H9 (cell line): ENCODE data around the gene ANKRD13D. TPM values are rescaled to one million over a fixed set of nuclear protein-coding genes. Genes with fewer than 3 reads are reported as not detected.

Source experiments
- DNase-seq: peaks from one replicate; pipeline ENCODE4 v3.0.0-alpha.2; 2017
- H2AFZ ChIP-seq: one replicate; pipeline ENCODE4 v1.6.1; 2013; ENCODE audit warnings: mild to moderate bottlenecking, low read length, control low read depth, moderate library complexity
- H2AK5ac ChIP-seq: 2 replicates; pipeline ENCODE4 v1.6.1; 2013; ENCODE audit warnings: low read length, control low read depth, mixed read lengths; ENCODE audit not compliant: insufficient read length
- H2BK120ac ChIP-seq: one replicate; pipeline ENCODE4 v1.6.1; 2013; ENCODE audit warnings: low read depth, mild to moderate bottlenecking, low read length, control low read depth, inconsistent platforms; ENCODE audit not compliant: poor library complexity, severe bottlenecking
- H2BK12ac ChIP-seq: 2 replicates; pipeline ENCODE4 v1.6.1; 2013; ENCODE audit warnings: low read length, control low read depth, mixed read lengths, low read depth; ENCODE audit not compliant: insufficient read length
- H2BK15ac ChIP-seq: 2 replicates; pipeline ENCODE4 v1.6.1; 2013; ENCODE audit warnings: low read depth, low read length, control low read depth
- H2BK20ac ChIP-seq: one replicate; pipeline ENCODE4 v1.6.1; 2013; ENCODE audit warnings: low read depth, mild to moderate bottlenecking, low read length, control low read depth, inconsistent platforms; ENCODE audit not compliant: poor library complexity, severe bottlenecking
- H2BK5ac ChIP-seq: 2 replicates; pipeline ENCODE4 v1.6.1; 2013; ENCODE audit warnings: low read length, control low read depth, mixed read lengths; ENCODE audit not compliant: insufficient read length
- H3K14ac ChIP-seq: 2 replicates; pipeline ENCODE4 v1.6.1; 2013; ENCODE audit warnings: low read length, control low read depth; ENCODE audit not compliant: insufficient read depth
- H3K18ac ChIP-seq: 2 replicates; pipeline ENCODE4 v1.6.1; 2013; ENCODE audit warnings: low read depth, mild to moderate bottlenecking, mixed read lengths, low read length, control low read depth; ENCODE audit not compliant: insufficient read length
- H3K23ac ChIP-seq: 2 replicates; pipeline ENCODE4 v1.6.1; 2013; ENCODE audit warnings: low read length, control low read depth, mixed read lengths, low read depth; ENCODE audit not compliant: insufficient read length
- H3K23me2 ChIP-seq: 2 replicates; pipeline ENCODE4 v1.6.1; 2013; ENCODE audit warnings: low read depth, mild to moderate bottlenecking, mixed read lengths, low read length, control low read depth; ENCODE audit not compliant: insufficient read length, poor library complexity, severe bottlenecking
- H3K27ac ChIP-seq: 2 replicates; pipeline ENCODE4 v1.5.1; 2013; ENCODE audit warnings: low read length, control low read depth, mixed read lengths, low read depth; ENCODE audit not compliant: insufficient read length
- H3K27me3 ChIP-seq: 2 replicates; pipeline ENCODE4 v1.6.1; 2013; ENCODE audit warnings: low read length, control low read depth, inconsistent platforms; ENCODE audit not compliant: insufficient read depth
- H3K4ac ChIP-seq: 2 replicates; pipeline ENCODE4 v1.6.1; 2013; ENCODE audit warnings: low read depth, mild to moderate bottlenecking, control low read depth, inconsistent platforms, low read length, moderate library complexity
- H3K4me1 ChIP-seq: 2 replicates; pipeline ENCODE4 v1.6.1; 2013; ENCODE audit warnings: low read length, control low read depth, inconsistent platforms; ENCODE audit not compliant: insufficient read depth
- H3K4me2 ChIP-seq: 2 replicates; pipeline ENCODE4 v1.6.1; 2013; ENCODE audit warnings: low read length, control low read depth, mixed read lengths; ENCODE audit not compliant: insufficient read length, insufficient read depth
- H3K56ac ChIP-seq: 2 replicates; pipeline ENCODE4 v1.6.1; 2013; ENCODE audit warnings: low read depth, mild to moderate bottlenecking, mixed read lengths, low read length, control low read depth; ENCODE audit not compliant: insufficient read length
- H3K79me1 ChIP-seq: 2 replicates; pipeline ENCODE4 v1.6.1; 2013; ENCODE audit warnings: low read depth, mild to moderate bottlenecking, moderate library complexity, low read length, control low read depth, inconsistent platforms; ENCODE audit not compliant: insufficient read depth, poor library complexity, severe bottlenecking
- H3K79me2 ChIP-seq: 2 replicates; pipeline ENCODE4 v1.6.1; 2013; ENCODE audit warnings: low read length, control low read depth, inconsistent platforms; ENCODE audit not compliant: insufficient read depth
- H3K9ac ChIP-seq: 2 replicates; pipeline ENCODE4 v1.6.1; 2013; ENCODE audit warnings: low read length, control low read depth, mixed read lengths; ENCODE audit not compliant: insufficient read length; ENCODE audit errors: extremely low read depth
- H3K9me3 ChIP-seq: one replicate; pipeline ENCODE4 v1.6.1; 2013; ENCODE audit warnings: low read depth, low read length, inconsistent platforms; ENCODE audit not compliant: control insufficient read depth
- H3T11ph ChIP-seq: one replicate; pipeline ENCODE4 v1.6.1; 2013; ENCODE audit warnings: mild to moderate bottlenecking, low read length, control low read depth, inconsistent platforms
- H4K20me1 ChIP-seq: one replicate; pipeline ENCODE4 v1.6.1; 2013; ENCODE audit not compliant: control insufficient read depth, insufficient read length, insufficient read depth
- H4K5ac ChIP-seq: 2 replicates; pipeline ENCODE4 v1.6.1; 2013; ENCODE audit warnings: low read depth, mild to moderate bottlenecking, mixed read lengths, low read length, control low read depth; ENCODE audit not compliant: insufficient read length
- H4K8ac ChIP-seq: replicated peaks from 2 replicates; pipeline ENCODE4 v1.6.1; 2013; ENCODE audit warnings: low read length, control low read depth, mixed read lengths, low read depth; ENCODE audit not compliant: insufficient read length
- H4K91ac ChIP-seq: 2 replicates; pipeline ENCODE4 v1.6.1; 2013; ENCODE audit warnings: low read depth, mild to moderate bottlenecking, moderate library complexity, mixed read lengths, low read length, control low read depth; ENCODE audit not compliant: insufficient read length
- H3K27ac Mint-ChIP-seq, 3 experiments: 2 replicates in 2 of 3; 3 replicates in 1 of 3; pipeline ENCODE4 v1.8.0; 2020 to 2021; ENCODE audit warnings: mixed read lengths in 3 of 3, mild to moderate bottlenecking in 1 of 3, moderate library complexity in 1 of 3
- H3K27me3 Mint-ChIP-seq: 2 replicates; pipeline ENCODE4 v1.8.0; 2021; ENCODE audit warnings: low read depth, mild to moderate bottlenecking, moderate library complexity, mixed read lengths
- H3K36me3 Mint-ChIP-seq, 3 experiments: 2 replicates in 2 of 3; 3 replicates in 1 of 3; pipeline ENCODE4 v1.8.0; 2020 to 2021; ENCODE audit warnings: low read depth in 3 of 3, mixed read lengths in 3 of 3; ENCODE audit not compliant: insufficient read depth in 1 of 3
- H3K4me1 Mint-ChIP-seq, 2 experiments: 2 replicates each; pipeline ENCODE4 v1.8.0; 2020; ENCODE audit warnings: mixed read lengths in 2 of 2
- H3K4me3 Mint-ChIP-seq, 2 experiments: 2 replicates in 1 of 2; 3 replicates in 1 of 2; pipeline ENCODE4 v1.8.0; 2020 to 2021; ENCODE audit warnings: mild to moderate bottlenecking in 2 of 2, mixed read lengths in 2 of 2, moderate library complexity in 1 of 2
- H3K9me3 Mint-ChIP-seq, 2 experiments: 2 replicates in 1 of 2; 3 replicates in 1 of 2; pipeline ENCODE4 v1.8.0; 2020; ENCODE audit warnings: mild to moderate bottlenecking in 2 of 2, mixed read lengths in 2 of 2, moderate library complexity in 1 of 2
- CTCF ChIP-seq: fragments of 200-600 bp; sonication (generic); conservative IDR thresholded peaks from 3 replicates; pipeline ENCODE4 v1.8.0; 2021; ENCODE audit warnings: antibody characterized with exemption, mild to moderate bottlenecking
- WGBS: extraction: QIAGEN DNeasy Blood & Tissue Kit; methylation state at CpG from one replicate; pipeline ENCODE4 v1.1.7; 2013; ENCODE audit warnings: missing lambda C conversion rate, low lambda C conversion rate, mixed read lengths; ENCODE audit not compliant: insufficient read length; ENCODE audit errors: extremely low coverage; 5-methylcytosine and 5-hydroxymethylcytosine counted together
- total RNA-seq: library from RNA; stranded (reverse); gene quantifications from 2 replicates; pipeline ENCODE4 v1.2.1, GENCODE V29; 2021

ANKRD13D gene
- total RNA-seq, 1 experiment from 2014 or later = 42.1 TPM

DNA sequence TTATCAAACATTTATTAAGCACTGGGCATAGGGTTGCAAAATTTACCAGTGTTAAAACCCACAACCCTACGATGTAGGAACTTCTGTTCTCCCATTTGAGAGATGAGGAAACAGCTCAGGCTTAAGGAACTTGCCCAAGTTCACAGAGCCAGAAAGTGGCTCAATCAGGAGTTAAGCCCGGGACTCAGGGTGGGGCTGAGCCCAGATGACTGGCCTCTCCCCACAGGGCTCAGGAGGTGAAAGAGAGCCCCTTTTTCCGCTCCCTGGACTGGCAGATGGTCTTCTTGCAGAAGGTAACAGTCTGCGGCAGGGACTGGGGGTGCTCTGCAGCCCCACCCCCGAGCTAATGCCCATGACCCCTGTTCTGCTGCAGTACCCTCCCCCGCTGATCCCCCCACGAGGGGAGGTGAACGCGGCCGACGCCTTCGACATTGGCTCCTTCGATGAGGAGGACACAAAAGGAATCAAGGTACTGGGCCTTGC lies 5.6 kb upstream of the ANKRD13D start:
- Mint-ChIP-seq H3K27ac (no peak overlapping the region), H3K4me3 (no peak overlapping the region), H3K9me3 (no peaks in the 10 kb centered on the region; a peak in 1 of 5 replicates), H3K27me3 (peaks cover 2% of the 10 kb centered on the region; the same call in 1 of the 2 replicates), H3K36me3 (peaks cover 19 to 60% (median 55%) of the 10 kb centered on the region in 3 experiments; a peak in 6 of 7 replicates), H3K4me1 (peaks cover 11% of the 10 kb centered on the region in 2 experiments)
- Histone ChIP-seq H3K4me1 (peaks cover 4% of the 10 kb centered on the region; the same call in 1 of the 2 replicates), H2BK15ac (no peak overlapping the region), H2AFZ (no peak overlapping the region), H2BK5ac (no peak overlapping the region), H3K23ac (no peak overlapping the region), H3K79me1 (no peaks in the 10 kb centered on the region), H2BK20ac (no peak overlapping the region), H3K4me2 (no peak overlapping the region), H3K27ac (no peak overlapping the region), H3K9ac (no peak overlapping the region), H3K4ac (no peak overlapping the region), H4K5ac (no peak overlapping the region), H3K56ac (no peak overlapping the region), H4K20me1 (no peaks in the 10 kb centered on the region), H4K8ac (no peak overlapping the region), H3K14ac (no peak overlapping the region), H3K18ac (no peak overlapping the region), H2AK5ac (no peak overlapping the region), H3K79me2 (no peaks in the 10 kb centered on the region), H4K91ac (no peak overlapping the region), H3K9me3 (no peaks in the 10 kb centered on the region), H2BK120ac (no peak overlapping the region), H2BK12ac (no peak overlapping the region), H3K27me3 (no peaks in the 10 kb centered on the region), H3T11ph (no peak overlapping the region), H3K23me2 (no peaks in the 10 kb centered on the region)
- WGBS = no CpG with 5 or more reads among the region's 13 CpGs
- DNase-seq = no peak
- TF ChIP-seq CTCF = no peak
